Skeletal muscle cell (primary cell): Measurements from ENCODE around the gene AMZ1.
A peak's percentile ranks its signal among the peaks of the same experiment; 100 is the strongest.
"Not testable (repeated sequence)": the region's sequence is repeated elsewhere in the genome, so short reads cannot be mapped to it uniquely, and the experiment has no call there.

ENCODE experiments used
- DNase-seq: peaks from one replicate; pipeline ENCODE4 v3.0.0-alpha.2; 2010; ENCODE audit warnings: low read depth
- H3K4me3 ChIP-seq: 2 replicates; pipeline ENCODE4 v1.5.1; 2011; ENCODE audit warnings: low read depth, mild to moderate bottlenecking, control low read depth, low read length, moderate library complexity

The AMZ1 gene

DNA sequence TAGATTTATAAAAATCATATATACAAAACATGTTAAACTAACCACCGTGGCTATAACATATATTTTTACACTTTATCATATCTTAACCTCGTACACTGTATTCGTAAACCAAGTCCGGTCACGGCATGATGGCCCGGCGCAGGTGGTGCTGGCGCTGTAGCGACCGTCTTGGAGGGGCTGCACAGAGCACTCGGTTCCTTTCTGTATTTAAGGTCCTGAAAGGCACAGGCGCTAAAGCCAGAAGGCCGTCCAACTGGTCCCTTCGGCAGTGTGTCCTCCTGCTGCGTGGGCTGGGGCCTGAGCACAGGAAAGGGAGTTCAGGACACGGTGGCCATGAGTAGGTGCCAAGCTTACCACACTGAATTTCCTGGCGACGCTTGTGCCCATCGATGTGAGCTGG is 33.8 kb downstream of the AMZ1 start:
- no peak overlapping the region for H3K4me3 ChIP-seq
- DNase-seq = no peak

DNA sequence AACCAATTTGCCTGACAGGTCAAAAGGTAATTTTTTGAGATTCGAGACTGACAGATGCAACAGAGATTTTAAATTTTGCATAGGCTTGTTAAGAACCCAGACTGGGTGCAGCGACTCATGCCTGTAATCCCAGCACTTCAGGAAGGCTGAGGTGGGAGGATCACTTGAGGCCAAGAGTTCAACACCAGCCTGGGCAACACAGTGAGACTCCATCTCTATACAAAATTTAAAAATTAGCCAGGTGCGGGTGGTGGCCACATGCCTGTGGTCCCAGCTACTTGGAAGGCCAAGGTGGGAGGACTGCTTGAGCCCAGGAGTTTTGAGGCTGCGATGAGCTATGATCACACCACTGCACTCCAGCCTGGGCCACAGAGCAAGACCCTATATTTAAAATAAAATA is 34.6 kb downstream of the AMZ1 start:
- no peak overlapping the region for H3K4me3 ChIP-seq
- DNase-seq = no peak

DNA sequence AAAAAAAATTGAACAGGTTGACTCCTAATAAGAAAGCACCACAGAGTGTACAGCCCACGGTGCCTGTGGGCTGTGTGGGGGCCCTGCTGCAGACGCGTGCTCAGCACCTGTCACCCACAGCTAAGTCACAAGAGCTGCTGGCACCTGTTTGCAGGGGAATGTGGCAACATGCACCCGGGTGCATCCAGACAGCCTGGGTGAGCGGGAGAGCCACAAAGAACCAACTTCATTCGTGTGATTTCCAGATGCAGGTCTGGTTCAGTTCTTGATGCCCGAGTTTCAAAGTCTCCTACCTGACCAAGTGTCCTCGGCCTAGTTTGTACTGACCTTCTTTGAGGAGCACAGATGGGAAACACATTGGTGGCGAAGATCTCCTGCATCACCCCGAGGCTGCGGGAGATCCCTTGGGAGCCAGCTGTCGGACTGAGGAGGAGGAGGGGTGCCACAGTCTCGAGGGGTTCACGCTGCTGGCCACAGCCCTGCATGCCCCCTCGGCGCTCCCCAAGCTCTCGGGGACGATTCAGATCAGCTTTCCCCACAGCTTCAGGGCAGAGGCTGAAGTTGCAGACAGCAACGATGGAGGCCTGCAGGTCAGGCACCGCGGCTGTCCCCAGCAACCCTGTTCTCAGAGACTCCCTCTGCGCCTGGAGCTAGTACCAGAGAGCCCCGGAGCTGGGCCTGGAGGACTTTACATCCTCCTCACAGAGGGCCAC is 35.3 kb downstream of the AMZ1 start:
- DNase-seq = no peak
- no peak overlapping the region for H3K4me3 ChIP-seq

DNA sequence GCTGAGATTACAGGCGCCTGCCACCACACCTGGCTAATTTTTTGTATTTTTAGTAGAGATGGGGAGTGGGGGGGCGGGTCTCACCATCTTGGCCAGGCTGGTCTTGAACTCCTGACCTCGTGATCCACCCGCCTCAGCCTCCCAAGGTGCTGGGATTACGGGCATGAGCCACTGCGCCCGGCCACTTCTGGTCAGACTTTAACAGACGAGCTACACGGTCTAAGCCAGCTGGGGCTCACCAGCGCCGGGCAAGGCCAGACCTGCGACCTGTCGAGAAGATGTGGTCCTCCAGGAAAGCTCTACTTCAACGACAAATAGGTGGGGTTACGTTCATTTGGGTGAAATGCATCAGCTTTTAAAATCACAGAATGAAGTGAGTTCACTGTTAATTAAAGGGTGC is 36.0 kb downstream of the AMZ1 start:
- not testable (repeated sequence) for H3K4me3 ChIP-seq, DNase-seq

DNA sequence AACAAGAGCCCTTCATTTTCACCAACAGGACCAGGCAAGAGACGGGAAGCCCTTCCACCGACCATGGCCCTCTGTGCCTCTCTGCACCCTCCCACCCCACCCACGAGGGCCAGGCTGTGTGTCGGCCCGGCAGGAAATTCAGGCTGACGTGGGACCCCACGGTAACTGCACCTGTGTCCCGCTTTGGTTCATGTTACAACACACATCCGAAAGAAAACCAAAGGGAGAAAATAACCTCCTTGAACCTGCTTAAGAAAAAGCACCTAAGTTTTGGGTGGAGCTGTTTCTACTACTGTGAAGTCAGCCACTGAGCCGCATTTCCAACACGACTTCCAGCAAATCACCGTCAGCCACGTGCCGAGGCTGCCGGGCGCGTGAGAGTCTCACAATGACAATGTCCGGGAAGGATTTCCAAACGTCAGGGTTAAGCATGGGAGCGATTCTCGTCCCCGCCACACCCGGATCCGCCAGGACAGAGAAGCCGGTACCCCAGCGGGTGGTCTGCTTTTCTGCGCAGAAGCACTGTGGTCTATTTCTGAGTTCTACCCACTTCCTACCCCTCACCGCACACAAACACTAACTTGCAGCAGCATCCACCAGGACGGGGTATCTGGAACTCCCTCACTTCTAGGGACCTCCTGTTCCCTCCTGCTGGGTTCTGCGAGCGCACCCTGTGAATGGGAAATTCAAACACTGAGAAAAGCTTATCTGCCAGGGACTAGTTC is 36.6 kb downstream of the AMZ1 start:
- H3K4me3 ChIP-seq = no peak overlapping the region
- DNase-seq = no peak

DNA sequence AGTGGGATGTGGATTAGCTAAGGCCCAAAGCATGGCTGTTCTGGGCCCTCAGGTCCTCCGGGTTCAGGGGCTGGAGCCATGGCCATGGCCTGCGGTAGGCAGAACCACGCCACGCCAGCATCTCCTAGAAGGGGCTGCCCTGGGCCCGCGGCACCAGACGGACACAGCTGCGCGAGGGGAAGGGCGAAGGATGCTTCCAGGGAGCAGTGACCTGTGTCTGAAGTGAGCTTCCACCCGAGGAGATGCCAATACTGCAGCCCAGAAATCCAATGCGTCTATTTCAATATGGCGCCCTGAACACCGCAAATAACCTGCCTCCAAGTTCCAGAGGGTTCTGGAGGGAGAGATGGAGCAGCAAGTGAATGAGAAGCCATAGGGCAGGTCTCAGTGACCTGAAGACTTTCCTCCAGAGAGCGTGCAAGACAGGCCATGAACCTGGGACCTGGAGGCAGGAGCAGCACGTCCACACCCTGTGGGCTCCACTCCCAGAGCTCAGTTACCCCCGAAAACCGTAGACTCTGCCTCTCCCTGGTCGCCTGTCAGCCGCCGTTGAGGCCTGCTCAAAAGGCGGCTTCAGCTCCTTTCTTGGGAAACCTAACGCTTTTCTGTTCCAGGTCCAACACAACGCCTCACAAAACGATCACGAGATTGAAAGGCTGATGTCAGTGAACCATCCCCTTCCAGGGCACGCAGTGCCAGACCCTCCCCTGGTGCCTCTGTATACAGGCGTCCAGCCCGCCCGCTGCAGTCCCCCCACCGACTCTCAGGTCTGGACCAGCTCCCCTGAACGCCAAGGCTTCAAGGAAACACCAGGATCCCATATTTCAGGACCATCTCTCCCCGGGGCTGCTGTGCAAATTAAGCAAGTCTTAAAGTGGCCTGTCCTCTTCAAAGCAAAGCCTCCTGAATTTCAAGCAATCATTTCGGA is 37.4 kb downstream of the AMZ1 start:
- H3K4me3 ChIP-seq = no peak overlapping the region

DNA sequence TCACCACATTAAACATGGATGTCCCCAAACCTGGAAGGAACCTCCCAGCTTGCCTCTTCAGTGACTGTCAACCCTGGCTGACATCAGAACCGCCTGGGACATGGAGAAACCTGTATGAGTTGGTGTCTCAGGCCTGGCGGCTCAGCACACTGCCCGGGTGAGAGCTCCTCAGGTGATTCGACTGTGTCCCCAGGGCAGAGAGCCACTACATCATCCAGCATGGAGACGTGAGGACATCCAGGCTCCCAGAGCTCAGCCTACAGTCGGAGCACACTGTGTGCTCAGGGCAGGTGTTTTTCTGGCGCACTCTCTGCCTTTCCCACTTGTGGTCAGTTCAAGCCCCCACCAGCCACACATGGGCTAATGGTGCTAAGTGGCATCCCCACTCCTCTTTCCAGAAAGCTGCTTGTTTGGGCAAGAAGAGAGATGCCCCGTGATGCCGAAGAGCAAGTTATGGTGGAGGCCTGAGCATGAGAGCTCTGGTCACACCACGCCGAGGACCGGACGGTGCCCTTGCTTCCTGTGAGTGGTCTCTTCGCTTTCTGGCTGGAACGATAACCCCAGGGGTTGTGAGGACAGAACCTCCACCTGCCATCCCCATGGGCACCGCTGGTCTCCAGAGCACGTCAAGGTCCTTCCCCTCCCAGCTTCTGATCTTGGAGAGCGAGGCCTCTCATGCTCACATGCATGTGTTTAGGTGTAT is 38.5 kb downstream of the AMZ1 start:
- no peak overlapping the region for H3K4me3 ChIP-seq
- DNase-seq = no peak

More for the DNA sequence above, 37.4 kb downstream of the AMZ1 start:
- DNase-seq = no peak

DNA sequence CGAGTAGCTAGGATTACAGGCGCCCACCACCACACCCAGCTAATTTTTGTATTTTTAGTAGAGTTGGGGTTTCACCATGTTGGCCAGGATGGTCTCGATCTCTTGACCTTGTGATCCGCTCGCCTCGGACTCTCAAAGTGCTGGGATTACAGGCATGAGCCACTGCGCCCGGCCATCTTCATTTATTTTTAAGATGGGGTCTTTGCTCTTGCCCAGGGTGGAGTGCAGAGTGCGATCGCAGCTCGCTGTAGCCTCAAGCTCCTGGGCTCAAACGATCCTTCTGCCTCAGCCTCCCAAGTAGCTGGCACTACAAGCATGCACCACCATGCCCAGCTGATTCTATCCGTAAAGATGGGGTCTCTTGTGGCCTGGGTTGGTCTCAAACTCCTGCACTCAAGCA is 39.2 kb downstream of the AMZ1 start:
- not testable (repeated sequence) for H3K4me3 ChIP-seq, DNase-seq

DNA sequence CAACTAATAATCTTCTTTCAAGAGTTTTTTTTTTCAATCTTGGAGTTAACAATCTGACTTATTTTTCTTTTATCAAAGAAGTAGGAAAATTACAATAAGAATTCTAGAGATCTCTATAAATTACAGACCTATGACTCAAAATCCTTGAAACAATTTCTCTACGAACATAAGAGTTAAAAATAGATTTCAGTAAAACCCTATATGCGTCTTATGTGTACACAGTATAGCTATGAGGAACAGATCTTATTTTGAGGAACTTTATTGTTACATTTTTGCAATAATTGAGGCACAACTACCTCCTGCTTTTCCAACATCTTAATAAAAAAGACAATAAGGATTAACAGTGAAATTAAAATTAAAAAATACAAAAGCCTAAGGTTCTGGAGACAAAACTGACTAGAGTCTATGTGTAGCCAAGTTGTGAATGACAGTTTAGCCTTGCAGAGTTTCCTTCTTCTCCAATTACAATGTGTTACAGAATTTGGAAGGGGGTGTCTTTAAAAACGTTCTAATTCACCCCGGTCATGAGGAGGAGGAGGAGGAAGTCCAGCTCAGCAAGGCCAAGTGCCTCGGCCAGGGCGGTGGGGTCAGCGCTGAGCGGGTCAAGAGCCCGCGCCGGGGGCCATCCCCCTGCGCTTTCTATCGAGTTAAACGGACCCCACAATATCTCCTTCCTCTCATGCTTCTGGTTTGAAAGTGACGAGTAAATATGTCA is 40.5 kb downstream of the AMZ1 start:
- H3K4me3 ChIP-seq = no peak overlapping the region
- no peak for DNase-seq

DNA sequence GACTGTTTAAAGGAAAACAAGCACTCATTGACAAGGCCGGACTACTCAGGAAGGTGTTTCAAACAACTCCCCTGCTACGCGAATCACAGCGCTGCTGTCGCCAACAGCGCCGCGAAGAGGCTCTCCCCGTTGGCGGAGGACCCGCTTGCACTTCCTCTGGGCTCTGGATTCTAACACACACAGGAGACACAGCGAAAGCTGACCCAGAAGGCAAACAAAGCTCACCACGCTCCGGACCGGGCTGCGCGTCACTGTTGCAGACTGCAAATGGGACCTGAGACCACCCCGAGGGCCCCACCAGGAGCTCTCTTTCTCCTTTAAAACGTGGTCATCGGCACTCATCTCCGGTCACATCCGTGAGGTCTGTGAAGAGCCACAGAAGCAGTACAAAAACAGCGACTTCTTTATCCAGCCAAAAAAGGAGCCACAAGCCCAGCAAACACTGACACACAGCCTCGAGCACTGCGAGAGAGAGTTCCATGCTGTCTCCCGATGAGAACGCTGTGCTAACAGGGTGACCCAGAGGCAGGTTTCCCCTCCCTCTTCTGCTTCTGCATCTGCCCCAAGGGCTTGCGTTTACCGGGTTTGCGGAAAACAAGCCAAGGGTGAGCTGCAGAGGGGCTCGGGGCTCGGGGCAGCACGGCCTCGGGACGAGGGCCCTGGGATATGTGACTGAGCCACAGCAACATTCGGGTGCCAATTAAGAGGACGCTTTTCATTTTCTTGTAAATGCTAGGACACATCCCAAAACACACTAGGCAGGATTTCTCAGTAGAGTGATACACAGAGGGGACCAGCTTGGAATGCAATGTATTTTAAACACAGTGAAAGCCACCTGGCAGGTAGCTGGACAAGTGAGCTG is 41.3 kb downstream of the AMZ1 start:
- DNase-seq = no peak
- H3K4me3 ChIP-seq = no peak overlapping the region

DNA sequence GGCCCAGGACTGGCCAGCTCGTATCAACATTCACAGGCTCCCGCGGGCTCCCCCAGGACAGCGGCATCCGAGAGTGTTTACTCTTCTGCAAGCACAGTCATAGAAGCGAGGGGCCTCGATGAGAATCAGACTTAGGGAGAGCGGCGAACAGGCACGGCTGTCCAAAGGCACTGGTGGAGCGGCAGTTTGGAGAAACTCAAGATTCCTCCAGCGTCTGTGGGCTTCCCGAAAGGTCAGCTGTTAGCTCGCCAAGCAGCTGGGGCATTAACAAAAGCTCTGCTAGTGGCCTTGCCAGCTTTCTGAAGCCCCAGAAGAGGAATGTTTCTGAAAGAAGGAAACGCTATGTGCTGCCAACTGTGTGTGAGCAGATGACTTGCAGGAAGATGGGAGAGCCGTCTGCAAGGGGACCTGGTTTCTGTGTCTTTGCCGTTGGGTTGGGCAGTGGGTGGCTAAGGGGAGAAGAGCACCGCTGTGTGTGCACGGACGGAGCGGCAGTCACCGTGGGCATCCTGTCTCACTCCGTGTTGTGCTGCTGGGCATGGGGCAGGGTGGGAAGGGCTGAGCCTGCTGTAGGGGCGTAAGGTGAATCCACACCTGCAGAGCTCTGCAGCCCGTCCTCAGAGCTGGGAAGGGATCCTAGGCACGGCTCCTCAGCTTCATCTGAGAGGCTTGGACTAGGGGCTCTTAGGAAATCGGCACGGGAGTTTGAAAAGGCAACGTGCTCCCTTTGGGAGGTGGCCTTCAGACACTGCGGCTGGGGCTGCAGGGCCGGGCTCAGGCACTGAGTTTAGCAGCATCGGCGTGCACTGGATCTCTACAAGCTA is 42.1 kb downstream of the AMZ1 start:
- peak; percentile 36 for DNase-seq
- no peak overlapping the region for H3K4me3 ChIP-seq

DNA sequence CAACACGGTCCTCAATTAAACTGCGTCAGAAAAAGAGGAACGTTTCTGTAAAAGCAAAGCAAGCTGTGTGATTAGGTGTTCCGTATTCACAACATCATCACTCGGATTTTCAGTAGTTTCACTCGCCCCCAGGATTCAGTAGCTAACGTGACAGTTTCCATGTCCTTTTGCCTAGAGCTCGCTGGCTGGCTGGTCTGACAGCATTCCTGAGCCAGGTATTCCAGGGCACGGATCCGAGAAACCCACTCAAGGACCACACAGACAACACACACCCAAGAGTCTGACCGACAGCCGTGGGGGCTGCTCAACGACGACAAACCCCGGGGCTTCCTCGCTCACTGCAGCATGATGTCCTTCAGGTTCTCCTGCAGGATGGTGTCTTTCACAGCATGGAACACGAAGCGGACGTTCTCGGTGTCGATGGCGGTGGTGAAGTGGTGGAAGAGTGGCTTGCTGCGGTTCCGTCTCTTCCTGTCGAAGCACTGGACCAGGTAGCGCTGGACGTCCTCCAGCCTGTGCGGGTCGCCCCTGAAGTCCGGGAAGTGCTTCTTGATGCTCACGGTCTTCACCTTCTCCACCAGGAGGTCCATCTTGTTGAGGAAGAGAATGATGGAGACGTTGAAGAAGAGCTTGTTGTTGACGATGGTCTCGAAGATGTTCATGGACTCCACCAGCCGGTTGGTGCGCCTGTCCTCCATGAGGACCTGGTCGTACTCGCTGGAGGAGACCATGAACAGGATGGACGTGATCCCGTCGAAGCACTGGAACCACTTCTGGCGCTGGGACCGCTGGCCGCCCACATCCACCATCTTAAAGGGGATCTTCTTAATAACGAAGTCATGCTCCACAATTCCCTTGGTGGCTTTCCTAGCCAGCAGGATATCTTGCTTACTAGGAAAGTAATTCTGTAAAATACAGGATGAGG is 43.1 kb downstream of the AMZ1 start:
- H3K4me3 ChIP-seq = no peak overlapping the region
- no peak for DNase-seq

DNA sequence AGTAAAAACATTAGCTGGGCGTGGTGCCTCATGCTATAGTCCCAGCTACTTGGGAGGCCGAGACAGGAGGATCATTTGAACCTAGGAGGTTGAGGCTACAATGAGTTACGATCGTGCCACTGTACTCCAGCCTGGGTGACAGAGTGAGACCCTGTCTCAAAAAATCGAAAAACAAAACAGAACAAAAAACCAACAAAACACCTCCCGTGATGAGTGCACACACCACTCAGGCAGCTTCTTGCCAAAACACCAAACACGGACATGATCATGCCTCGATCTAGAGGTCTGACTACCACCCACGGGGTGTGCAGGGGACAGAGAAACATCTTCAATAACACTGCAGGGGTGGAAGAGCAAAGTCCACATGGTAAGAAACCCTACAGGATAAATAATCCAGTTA is 44.4 kb downstream of the AMZ1 start:
- H3K4me3 ChIP-seq = no peak overlapping the region
- DNase-seq = no peak

DNA sequence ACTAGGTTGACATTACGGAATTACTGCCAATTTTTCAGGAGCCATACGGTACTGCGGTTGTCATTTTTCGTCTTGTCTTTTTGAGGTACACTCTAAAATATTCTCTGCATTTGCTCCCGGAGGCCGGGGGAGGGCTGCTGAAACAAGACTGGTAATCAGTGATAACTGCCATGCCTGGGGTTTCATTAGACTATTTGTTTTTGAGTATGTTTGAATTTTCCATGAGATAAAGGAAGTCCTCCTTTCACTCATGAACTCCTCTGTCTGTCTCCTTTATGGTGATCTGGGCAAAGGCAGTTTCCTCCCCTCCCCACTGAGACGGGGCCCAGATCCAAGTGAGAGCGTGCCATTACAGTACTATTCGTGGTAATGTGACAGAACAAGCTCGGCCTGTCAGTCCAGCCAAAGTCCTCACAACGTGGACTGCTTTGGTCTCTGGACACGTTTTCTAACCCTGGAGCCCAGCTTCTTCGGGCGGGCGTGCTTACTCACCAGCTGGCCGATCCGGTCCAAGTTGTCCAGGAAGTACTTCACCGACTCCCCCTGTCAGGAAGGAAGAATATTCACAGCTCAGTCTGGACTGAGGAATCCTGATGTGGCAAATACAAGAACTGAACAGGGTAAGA is 45.1 kb downstream of the AMZ1 start:
- DNase-seq = no peak
- no peak overlapping the region for H3K4me3 ChIP-seq

DNA sequence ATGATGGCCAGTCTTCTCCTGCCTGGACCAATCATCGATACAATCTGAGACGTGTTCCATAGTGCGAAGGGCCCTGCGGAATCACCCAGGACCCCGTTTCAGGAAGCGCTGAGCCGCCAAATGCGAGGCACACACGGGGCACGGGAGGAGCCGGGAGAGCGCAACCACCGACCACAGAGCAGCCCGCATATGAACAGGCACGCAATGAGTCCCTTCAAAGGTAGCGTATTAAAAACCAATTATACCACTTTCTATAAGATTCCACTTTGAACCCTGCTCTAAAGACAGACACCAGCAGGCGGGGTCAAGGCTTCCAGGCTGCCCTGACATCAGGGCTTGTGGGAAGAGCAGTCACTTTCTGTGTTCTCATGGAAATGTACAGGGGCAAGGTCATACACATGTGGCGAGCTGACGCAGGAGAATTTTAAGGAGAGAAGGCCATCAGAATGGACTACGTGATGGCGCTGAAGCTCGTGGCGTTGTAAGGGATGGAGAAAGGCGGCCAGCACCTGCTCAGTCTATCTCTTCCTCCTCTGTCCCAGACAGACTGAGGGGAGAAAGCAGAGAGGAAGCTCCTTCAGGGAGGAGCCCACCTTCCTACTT is 46.2 kb downstream of the AMZ1 start:
- H3K4me3 ChIP-seq = no peak overlapping the region
- no peak for DNase-seq
